GM21447 (cell line): ENCODE results near the gene PRPF6.
A peak's percentile ranks its signal among the peaks of the same experiment; 100 is the strongest.

Experiments used
- ATAC-seq: cut with Tn5 transposase; IDR thresholded peaks from one replicate; pipeline ENCODE4 v1.9.1; 2021; ENCODE audit not compliant: unreplicated experiment

Gene PRPF6

DNA sequence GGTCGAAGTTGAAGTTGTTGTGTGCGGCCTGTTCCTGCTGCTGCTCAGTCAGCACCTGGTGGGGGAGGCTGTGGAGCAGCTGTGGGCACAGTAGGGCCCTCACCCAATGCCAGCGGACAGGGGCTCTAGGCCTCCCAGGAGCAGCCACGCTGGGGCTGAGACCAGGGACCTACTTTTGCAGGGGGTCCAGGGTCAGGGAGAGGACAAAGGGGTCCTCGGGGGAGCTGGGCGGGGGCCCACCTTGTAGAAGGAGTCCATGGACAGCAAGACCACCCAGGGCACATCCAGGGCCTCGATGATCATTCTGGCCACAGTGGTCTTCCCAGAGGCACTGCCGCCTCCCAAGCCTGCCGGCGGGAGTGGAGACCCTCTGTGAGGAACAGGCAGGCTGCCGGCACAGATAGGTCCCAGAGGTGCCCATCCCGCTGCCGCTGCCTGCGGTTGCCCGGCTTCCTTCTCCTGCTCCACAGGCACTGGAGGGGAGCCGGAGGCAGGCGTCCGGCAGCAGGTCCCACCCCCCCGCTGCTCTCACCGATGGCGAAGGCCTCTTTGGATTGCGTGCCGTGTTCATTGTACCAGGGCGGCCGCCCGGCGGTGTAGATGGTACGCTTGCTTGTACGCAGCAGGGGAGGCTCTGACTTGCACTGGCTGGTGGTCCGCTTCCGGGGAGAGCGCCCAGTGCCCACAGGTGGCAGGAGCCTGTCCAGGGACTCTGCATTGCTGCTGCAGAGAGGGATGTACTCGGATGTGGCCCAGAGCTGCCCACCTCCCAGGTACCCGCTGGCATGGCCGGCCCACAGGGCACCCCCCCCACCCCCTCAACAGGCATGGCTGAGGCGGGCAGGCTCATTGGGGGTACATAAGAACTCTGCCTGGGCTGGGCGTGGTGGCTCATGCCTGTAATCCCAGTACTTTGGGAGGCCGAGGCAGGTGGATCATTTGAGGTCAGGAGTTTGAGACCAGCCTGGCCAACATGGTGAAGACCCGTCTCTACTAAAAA is 34.7 kb upstream of the PRPF6 start:
- no peak for ATAC-seq

DNA sequence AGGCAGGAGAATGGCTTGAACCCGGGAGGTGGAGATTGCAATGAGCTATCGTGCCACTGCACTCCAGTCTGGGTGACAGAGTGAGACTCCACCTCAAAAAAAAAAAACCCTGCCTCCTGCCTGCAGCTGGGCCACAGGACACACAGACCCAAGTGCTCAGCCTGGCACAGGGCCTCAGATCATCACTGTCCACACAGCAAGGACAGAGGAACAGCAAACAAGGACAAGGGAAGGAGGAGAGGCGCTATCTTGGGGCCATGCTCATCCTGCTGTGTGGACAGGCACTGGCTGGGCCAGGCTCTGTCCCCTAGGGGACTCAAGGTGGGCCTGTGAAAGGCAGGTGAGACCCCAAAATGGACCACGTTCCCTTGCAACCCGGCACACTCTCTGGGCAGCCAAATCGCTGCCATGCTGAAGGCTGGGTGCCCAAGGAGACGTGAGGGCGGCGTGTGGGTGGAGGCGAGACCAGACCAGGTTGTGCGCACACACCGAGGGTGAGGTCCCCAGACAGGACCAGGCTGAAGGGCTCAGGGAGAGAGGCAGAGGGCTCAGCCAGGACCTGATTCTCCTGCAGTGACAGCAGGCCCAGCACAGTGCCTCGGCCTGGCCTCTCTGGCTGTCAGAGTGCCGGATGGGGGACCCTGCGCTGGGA is 33.8 kb upstream of the PRPF6 start:
- no peak for ATAC-seq

DNA sequence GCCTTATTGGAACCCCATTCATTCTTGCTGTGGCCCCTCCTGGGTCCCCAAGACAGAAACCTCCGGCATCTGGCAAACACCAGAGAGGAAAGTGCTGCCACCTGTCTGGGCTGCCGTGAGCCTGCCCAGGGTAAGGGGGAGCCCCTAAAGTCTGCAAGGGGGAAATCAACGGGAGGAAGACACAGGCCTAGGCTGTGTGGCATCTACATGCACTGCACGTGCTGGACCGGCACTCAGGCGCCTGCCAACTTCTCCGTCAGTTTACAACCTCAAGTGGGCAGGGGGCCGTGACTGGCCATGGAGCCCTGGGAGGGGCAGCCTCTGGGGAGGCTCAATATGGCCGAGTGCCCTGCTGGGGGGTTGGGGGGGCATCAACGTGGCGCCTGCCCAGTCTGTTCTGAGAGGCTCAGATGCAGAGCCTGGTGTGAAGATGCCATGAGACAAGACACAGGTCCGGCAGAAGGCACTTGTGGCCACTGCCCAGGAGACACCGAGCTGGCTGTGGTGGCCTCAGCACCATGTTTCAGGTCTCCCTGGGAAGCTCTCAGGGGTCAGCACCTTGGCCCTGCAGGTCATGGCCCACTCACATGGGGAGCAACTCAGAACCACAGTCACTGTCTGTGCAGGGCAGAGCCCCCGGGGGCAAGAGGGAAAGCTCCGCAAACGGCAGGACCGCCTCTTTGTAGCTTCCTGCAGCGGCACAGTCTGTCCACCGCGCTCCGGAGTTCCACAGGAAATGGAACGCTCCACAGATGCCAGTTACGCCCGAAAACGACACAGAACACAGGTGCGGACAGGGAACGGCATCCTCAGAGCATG is 33.1 kb upstream of the PRPF6 start:
- ATAC-seq, result no peak

DNA sequence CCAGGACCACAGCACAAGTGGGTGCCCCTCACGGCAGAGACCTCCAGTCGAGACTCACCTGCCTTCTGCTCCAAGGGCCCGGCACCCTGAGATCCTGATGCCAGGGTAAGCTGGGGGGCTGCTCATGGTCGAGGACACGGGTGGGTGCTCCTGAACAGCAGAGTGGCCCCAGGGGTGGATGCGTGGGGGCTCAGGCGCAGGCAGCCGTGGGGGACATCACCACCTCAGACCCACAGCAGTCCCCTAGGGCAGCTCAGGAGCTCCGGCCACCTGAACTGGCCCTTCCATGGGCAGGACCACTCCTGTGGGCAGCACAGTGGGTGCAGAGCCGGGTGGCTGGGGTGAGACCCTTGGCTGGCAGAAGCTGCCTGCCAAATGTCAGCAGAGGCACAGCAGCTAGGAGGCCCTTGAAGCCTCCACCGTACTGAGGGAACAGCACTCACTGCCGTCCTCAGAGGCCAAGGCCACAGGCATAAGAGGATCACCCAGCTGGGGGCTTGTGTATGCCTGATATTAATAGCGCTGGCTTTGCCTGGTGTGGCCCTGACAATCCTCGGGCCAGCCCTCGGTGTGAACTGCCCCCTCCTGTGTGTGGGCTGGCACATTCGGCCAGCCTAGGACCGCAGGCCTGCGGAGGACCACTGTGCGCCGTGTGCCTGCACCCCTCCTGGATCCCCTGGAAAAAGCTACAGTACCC is 30.1 kb upstream of the PRPF6 start:
- no peak for ATAC-seq

- no peak for ATAC-seq
Measured at GRCh38 chr20:63951398-63952209, 29.3 kb upstream of the PRPF6 start.

DNA sequence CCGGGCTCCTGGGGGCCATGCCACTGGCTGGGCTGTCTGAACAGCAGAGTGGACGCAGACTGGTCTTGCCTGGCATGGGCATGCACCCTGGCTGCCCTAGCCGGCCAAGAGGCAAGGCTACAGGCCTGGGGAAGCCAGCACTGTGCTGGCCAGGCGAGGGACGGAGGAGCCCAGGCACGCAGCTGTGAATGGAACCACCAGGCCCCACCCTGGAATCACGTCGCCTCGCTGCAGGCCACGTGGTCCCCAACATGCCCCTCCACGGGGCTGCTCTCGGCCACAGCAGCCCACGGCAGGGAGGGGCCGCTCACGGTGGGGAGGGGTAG is 28.8 kb upstream of the PRPF6 start:
- no peak for ATAC-seq

GRCh38 chr20:63952769-63953168 is 28.2 kb upstream of the PRPF6 start:
- ATAC-seq, result no peak

DNA sequence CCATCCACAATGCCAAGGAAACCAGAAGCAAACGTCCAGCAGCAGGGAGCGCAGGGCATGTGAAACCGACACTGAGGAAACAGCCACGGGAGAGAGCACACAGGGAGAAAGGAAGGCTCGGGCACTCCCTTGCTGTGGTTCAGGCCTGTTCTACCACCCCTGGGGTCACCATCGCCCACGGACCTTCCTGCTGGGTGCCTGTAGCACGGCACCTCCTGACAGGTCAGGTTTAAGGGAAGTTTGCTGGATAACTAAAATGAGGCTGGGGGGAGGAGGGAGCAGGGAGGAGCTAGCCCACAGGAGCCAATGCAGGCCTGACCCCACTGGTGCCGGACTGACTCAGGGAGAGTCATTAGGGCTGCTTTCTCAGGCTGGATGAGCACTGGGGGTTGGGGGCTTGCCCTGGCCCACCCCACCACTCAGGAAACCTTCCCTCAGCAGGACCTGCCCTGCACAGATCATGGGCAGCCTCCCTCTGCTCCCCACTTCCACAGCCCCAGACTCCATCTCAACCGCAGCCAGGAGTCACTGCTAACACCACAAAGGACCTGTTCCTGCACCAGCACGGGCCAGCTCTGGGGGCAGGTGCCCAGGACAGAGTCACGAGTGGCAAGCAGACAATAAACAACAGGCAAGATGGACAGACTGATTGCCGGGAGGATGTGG is 27.0 kb upstream of the PRPF6 start:
- no peak for ATAC-seq

DNA sequence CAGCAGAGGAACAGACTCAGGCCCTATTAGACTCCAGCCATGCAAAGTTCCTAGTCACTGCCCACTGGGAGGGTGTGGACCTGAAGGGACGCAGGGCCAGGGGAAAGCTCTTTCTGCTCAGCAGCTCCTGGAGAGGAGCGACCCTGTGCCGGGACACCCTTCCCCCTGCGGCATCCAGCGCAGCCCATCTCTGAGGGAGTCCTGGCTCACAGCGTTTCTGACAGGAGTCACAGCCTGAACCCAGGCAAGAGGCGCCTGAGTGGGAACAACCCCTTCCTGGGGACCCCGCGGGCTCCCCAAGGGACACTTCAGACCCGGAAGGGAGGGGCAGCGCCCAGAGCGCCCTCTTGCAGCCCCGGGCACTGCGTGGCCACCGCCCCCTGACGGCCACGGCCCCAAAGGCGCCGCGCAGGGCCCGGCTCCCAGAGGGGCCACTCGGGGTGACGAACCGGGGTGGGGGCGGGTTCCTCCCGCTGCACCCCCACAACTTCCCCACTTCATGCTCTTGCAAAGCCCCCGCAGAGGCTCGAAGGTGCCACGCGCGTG is 25.6 kb upstream of the PRPF6 start:
- peak; percentile 13 for ATAC-seq

DNA sequence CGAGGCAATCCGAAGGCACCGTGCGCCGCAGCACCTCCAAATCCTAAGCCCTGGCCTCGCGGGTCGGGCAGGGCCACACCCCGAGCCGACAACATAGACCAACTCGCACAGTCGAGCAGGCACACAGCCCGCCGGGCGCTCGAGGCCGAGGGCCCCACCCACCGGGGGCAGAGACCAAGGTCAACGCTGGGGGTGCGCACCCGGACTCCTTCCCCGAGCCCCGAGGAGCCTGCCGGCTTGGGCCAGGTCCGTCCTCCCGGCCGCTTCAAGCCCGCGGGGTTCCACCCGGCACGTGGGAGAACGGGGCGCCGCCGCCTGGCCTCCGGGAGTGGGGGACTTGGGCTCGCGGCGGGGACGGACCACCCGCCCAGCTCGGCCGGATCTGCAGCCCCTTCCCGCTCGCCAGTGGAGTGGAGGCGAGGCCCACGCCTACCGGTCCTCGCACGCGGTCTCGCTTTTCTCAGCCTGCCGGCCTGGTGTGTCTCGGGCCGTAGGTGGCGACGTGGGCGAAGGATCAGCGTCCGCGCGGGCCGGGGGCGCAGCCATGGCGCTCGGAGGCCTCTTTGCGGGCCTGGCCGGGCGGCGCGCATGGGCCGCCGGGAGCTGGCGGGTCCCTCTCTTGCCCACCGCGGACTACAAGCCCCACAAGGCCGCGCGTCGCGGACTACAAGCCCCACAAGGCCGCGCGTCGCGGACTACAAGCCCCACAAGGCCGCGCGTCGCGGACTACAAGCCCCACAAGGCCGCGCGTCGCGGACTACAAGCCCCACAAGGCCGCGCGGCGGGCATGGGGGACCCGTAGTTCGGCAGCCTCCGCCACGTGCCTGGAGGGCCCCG is 24.9 kb upstream of the PRPF6 start, which contains the start of gene UCKL1:
Gene UCKL1 (minus strand): TSS at position 590 of the 837 bp plus-strand sequence. CDS start 44 bp downstream, at position 546.
- peak; percentile 64 for ATAC-seq

DNA sequence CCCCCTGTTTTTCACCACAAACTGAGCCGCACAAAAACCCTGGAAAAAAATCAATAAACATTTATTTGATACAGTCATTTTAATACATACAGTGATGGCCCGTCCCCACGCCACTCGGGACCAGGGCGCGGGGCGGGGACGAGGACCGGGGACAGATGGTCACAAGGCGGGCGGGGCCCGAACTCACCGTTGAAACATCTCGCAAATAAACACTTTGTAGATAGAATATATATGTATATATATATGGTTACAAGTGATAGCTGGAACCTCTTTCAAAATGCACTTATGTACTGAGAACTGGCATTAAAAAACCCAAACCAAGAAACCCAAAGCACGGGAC is 24.3 kb upstream of the PRPF6 start:
- ATAC-seq, result peak; percentile 1

- ATAC-seq, result peak; percentile 31
Measured at GRCh38 chr20:63957004-63957689, 23.8 kb upstream of the PRPF6 start.

DNA sequence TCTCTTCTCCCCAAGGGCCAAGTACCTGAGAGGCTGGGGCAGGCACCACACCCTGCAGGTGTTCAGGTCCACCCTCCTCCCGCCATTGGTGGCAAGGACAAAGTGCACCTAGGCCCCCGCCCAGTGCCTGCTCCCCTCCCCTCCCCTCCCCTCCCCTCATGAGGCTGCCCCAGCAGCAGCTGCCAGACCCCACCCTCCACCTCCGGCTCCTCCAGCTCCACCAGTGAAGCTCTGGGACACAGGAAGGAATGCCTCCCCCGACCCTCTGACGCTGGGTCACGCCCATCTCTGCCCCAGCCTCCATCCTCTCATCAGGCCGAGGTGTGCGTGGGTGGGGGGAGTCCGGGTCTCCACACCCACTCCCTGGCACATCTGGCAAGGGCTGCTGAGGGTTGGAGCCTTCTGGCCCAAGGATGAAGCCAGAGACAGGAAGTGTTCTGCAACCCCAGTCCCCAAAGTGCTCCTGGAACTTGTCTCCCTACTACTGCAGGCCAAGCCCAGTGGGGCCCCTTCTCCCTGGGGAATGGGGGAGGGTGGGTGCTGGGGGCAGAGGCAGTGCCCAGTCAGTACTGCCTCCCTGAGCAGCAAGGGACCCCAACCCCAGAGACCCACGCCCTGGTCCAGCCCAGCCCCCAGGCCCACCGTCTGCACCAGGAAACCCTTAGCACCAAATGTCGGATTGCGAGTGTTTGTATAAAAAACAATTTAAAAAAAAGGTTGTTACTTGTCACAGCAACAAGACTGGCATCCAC is 23.1 kb upstream of the PRPF6 start:
- ATAC-seq, result no peak

DNA sequence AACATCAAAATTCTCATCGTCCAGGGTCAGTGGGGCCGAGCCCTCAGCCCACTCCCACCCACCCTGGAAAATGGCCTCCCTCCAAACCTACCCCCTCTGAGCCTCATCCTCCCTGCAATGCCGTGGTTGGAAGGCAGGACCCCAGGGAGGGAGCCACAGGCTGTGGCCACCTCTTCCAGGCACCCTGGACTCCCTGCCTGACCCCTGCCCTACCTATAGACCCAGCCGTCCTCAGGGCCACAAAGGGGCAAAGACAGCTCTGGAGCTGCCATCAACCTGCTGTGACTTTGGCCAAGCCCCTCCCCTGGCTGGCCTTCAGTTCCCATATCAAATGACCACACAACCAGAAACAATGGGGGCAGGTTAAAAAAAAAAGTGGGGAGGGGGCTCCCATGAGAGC is 22.5 kb upstream of the PRPF6 start:
- ATAC-seq, result no peak

GRCh38 chr20:63958964-63959698 is 21.8 kb upstream of the PRPF6 start:
- ATAC-seq, result no peak

GRCh38 chr20:63959699-63960075 is 21.2 kb upstream of the PRPF6 start:
- ATAC-seq, result no peak
